Natural killer cell (primary cell): ENCODE data around the gene CMIP. TPM values are rescaled to one million over a fixed set of nuclear protein-coding genes. Genes with fewer than 3 reads are reported as not detected.
A peak's percentile ranks its signal among the peaks of the same experiment; 100 is the strongest.

ENCODE experiments used
- ATAC-seq, 3 donors: fragments of 150-1000 bp in 2 of 3; fragments of 200-7000 bp in 1 of 3; cut with Tn5 transposase; 1 replicate in 1 of 3; 2 replicates in 2 of 3; pipeline ENCODE4 v1.10.0; 2021; ENCODE audit warnings: mild to moderate bottlenecking in 2 of 3, moderate library complexity in 2 of 3
- DNase-seq, 2 donors: peaks; one replicate each; pipeline versions ENCODE4 v3.0.0 to v3.0.0-alpha.2; 2013 to 2021; ENCODE audit warnings: mixed read lengths in 1 of 2
- H3K27ac ChIP-seq: one replicate; pipeline ENCODE4 v1.5.1; 2013; ENCODE audit warnings: mild to moderate bottlenecking, low read length
- H3K27me3 ChIP-seq: one replicate; pipeline ENCODE4 v1.6.1; 2013; ENCODE audit warnings: low read length; ENCODE audit not compliant: control insufficient read depth, insufficient read depth
- H3K36me3 ChIP-seq: one replicate; pipeline ENCODE4 v1.6.1; 2013; ENCODE audit warnings: low read length; ENCODE audit not compliant: control insufficient read depth, insufficient read depth
- H3K4me1 ChIP-seq: one replicate; pipeline ENCODE4 v1.6.1; 2013; ENCODE audit warnings: low read length; ENCODE audit not compliant: control insufficient read depth, insufficient read depth
- H3K4me3 ChIP-seq: one replicate; pipeline ENCODE4 v1.5.1; 2013; ENCODE audit warnings: low read length
- H3K9me3 ChIP-seq: one replicate; pipeline ENCODE4 v1.6.1; 2013; ENCODE audit warnings: low read length; ENCODE audit not compliant: control insufficient read depth, insufficient read depth
- H3K27ac Mint-ChIP-seq, 2 donors: one replicate each; pipeline ENCODE4 v1.8.0; 2022; ENCODE audit warnings: mild to moderate bottlenecking in 2 of 2, mixed read lengths in 2 of 2, moderate library complexity in 1 of 2
- H3K27me3 Mint-ChIP-seq, 2 donors: one replicate each; pipeline ENCODE4 v1.8.0; 2022; ENCODE audit warnings: low read depth in 2 of 2, mixed read lengths in 2 of 2
- H3K36me3 Mint-ChIP-seq: one replicate; pipeline ENCODE4 v1.8.0; 2022; ENCODE audit warnings: mixed read lengths
- H3K4me1 Mint-ChIP-seq, 2 donors: one replicate each; pipeline ENCODE4 v1.8.0; 2022; ENCODE audit warnings: mixed read lengths in 2 of 2
- H3K4me3 Mint-ChIP-seq: one replicate; pipeline ENCODE4 v1.8.0; 2022; ENCODE audit warnings: mild to moderate bottlenecking, moderate library complexity, mixed read lengths
- H3K9me3 Mint-ChIP-seq, 2 donors: one replicate each; pipeline ENCODE4 v1.8.0; 2022; ENCODE audit warnings: mixed read lengths in 2 of 2
- CTCF ChIP-seq: fragments of 200-600 bp; IDR thresholded peaks from one replicate; pipeline ENCODE4 v1.8.0; 2022; ENCODE audit warnings: antibody characterized with exemption
- WGBS: methylation state at CpG from one replicate; pipeline ENCODE4 v1.1.7; 2013; ENCODE audit warnings: missing lambda C conversion rate; ENCODE audit not compliant: insufficient coverage; 5-methylcytosine and 5-hydroxymethylcytosine counted together
- intact Hi-C: fragments of 100-400 bp; cut with micrococcal nuclease; formaldehyde crosslinking; loops from one replicate; pipeline ENCODE4 v1.14.2; 2022
- total RNA-seq, 4 donors: library from RNA; stranded (reverse); fragments of 120-200 nt in 1 of 4; gene quantifications; one replicate each; pipeline versions ENCODE4 v1.2.3 to v1.2.4, GENCODE V29; 2013 to 2022

The CMIP gene
- total RNA-seq, 3 donors from 2014 or later (not counting 1 experiment from before 2014, with no cell fraction given), result 88.2 to 115 (median 91.5) TPM

DNA sequence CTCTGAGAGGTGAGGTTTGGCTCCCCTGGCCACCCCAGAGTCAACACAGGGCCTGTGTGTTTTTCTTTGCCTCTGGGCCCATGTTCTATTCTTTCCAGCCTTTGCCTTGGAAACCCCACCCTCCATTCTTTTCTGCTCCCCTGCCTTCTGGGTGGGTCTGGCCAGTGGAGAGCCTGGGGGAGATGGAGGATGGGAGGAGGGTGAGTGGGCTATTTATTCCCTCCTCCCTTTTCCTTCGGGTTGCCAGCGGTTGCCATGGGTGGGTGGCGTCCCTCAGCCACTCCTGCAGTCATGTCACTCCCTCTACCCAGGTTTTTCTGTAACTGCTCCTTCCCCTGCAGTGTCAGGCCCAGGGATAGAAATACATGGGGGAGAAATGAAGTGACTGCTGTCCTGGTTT lies 15.5 kb downstream of the CMIP start:
- Histone ChIP-seq H3K27me3 (no peaks in the 10 kb centered on the region), H3K27ac (no peak overlapping the region), H3K4me1 (peaks cover 51% of the 10 kb centered on the region), H3K36me3 (peaks cover 21% of the 10 kb centered on the region), H3K9me3 (no peaks in the 10 kb centered on the region), H3K4me3 (no peak overlapping the region)
- DNase-seq (no peak), ATAC-seq (no peak)
- H3K4me3 Mint-ChIP-seq, result no peak overlapping the region
- peak overlapping the region; percentile 25 to 51 for H3K27ac Mint-ChIP-seq
- WGBS, result 80% methylated on average over 1 of the region's 3 CpGs
- no peak for TF ChIP-seq CTCF
- H3K9me3 Mint-ChIP-seq, result no peaks in the 10 kb centered on the region
- peaks cover 58 to 78% of the 10 kb centered on the region in 2 donors for H3K4me1 Mint-ChIP-seq
- intact Hi-C loops, result no loop called here
- no peaks in the 10 kb centered on the region for H3K27me3 Mint-ChIP-seq
- H3K36me3 Mint-ChIP-seq, result peaks cover 7% of the 10 kb centered on the region

GRCh38 chr16:81461243-81461642 lies 16.6 kb downstream of the CMIP start:
- Histone ChIP-seq H3K27ac (no peak overlapping the region), H3K4me3 (no peak overlapping the region), H3K4me1 (peaks cover 54% of the 10 kb centered on the region), H3K27me3 (no peaks in the 10 kb centered on the region), H3K9me3 (no peaks in the 10 kb centered on the region), H3K36me3 (peaks cover 21% of the 10 kb centered on the region)
- Mint-ChIP-seq H3K9me3 (no peaks in the 10 kb centered on the region), H3K4me3 (no peak overlapping the region), H3K36me3 (peaks cover 7% of the 10 kb centered on the region), H3K4me1 (peaks cover 59 to 75% of the 10 kb centered on the region in 2 donors), H3K27ac (peak overlapping the region in 1 of 2 donors; percentile 25), H3K27me3 (no peaks in the 10 kb centered on the region)
- DNase-seq (no peak), ATAC-seq (no peak)
- TF ChIP-seq CTCF, result no peak
- intact Hi-C loops, result no loop called here
- 98% methylated on average over 4 of the region's 4 CpGs for WGBS

- peaks cover 57% of the 10 kb centered on the region for H3K4me1 ChIP-seq
- no peaks in the 10 kb centered on the region for H3K9me3 ChIP-seq
- DNase-seq, result no peak
- no peak for ATAC-seq
- no peaks in the 10 kb centered on the region for H3K27me3 Mint-ChIP-seq
- H3K27ac ChIP-seq, result no peak overlapping the region
- peaks cover 64 to 76% of the 10 kb centered on the region in 2 donors for H3K4me1 Mint-ChIP-seq
- no peak overlapping the region for H3K4me3 Mint-ChIP-seq
- 97% methylated on average over 4 of the region's 4 CpGs for WGBS
- H3K4me3 ChIP-seq, result no peak overlapping the region
- H3K36me3 Mint-ChIP-seq, result peaks cover 7% of the 10 kb centered on the region
- no peak for TF ChIP-seq CTCF
- intact Hi-C loops, result no loop called here
- H3K9me3 Mint-ChIP-seq, result no peaks in the 10 kb centered on the region
- H3K36me3 ChIP-seq, result peaks cover 17% of the 10 kb centered on the region
- H3K27ac Mint-ChIP-seq, result no peak overlapping the region
- no peaks in the 10 kb centered on the region for H3K27me3 ChIP-seq
Measured at GRCh38 chr16:81461766-81462165, 17.2 kb downstream of the CMIP start.

GRCh38 chr16:81462683-81463082 lies 18.1 kb downstream of the CMIP start:
- H3K36me3 Mint-ChIP-seq, result no peaks in the 10 kb centered on the region
- H3K27ac ChIP-seq, result no peak overlapping the region
- H3K27me3 ChIP-seq, result no peaks in the 10 kb centered on the region
- no peak overlapping the region for H3K4me3 Mint-ChIP-seq
- no peak for TF ChIP-seq CTCF
- no peaks in the 10 kb centered on the region for H3K27me3 Mint-ChIP-seq
- peaks cover 59% of the 10 kb centered on the region for H3K4me1 ChIP-seq
- intact Hi-C loops, result no loop called here
- peaks cover 59 to 69% of the 10 kb centered on the region in 2 donors for H3K4me1 Mint-ChIP-seq
- peaks cover 10% of the 10 kb centered on the region for H3K36me3 ChIP-seq
- ATAC-seq, result no peak
- no peak overlapping the region for H3K4me3 ChIP-seq
- WGBS, result 90% methylated on average over 4 of the region's 4 CpGs
- peak overlapping the region in 1 of 2 donors; percentile 43 for H3K27ac Mint-ChIP-seq
- H3K9me3 Mint-ChIP-seq, result no peaks in the 10 kb centered on the region
- no peak for DNase-seq
- no peaks in the 10 kb centered on the region for H3K9me3 ChIP-seq
